ENCODE measurements around the gene VIP.

The VIP gene

DNA sequence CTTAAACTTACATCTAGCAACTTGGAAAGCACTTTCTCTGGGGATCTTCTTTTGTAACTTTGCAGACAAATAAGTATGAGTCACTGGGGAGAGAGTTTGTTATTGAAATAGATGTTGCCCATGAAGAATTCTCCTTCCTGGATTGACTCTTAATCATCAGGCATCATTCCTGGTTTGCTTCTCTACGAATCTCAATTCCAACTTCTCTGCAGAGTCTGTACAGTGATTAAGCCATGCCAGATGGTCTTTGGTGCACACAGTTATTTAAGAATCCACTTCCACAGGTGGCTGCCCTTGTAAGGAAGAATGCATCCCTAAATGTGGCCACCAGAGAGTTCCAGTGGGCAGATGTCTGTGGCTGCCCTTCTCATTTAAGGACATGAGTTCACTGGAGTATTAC is 27.2 kb upstream of the VIP start:
- no peak for DNase-seq (ENCODE audit: low spot score)
- TF ChIP-seq, protein P1, sequence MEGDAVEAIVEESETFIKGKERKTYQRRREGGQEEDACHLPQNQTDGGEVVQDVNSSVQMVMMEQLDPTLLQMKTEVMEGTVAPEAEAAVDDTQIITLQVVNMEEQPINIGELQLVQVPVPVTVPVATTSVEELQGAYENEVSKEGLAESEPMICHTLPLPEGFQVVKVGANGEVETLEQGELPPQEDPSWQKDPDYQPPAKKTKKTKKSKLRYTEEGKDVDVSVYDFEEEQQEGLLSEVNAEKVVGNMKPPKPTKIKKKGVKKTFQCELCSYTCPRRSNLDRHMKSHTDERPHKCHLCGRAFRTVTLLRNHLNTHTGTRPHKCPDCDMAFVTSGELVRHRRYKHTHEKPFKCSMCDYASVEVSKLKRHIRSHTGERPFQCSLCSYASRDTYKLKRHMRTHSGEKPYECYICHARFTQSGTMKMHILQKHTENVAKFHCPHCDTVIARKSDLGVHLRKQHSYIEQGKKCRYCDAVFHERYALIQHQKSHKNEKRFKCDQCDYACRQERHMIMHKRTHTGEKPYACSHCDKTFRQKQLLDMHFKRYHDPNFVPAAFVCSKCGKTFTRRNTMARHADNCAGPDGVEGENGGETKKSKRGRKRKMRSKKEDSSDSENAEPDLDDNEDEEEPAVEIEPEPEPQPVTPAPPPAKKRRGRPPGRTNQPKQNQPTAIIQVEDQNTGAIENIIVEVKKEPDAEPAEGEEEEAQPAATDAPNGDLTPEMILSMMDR (IDR thresholded peaks at IDR 0.05; ENCODE audit: extremely low read depth, missing control alignments), result no peak

DNA sequence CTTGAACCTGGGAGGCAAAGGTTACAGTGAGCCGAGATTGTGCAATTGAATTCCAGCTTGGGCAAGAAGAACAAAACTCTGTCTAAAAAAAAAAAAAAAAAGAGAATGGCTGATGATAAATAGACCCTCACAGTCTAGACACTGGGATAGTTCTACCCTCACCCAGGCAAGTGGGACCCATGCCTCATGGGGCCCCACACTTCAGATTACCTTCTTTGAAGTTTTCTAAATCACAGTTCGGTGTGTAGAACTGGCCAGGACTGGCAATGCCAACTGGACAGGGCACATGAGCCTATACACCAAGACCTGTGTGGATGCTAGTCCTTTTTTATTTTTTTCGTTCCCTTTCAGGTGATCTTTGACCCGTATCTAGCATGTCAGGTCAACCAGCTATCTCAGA is 24.3 kb upstream of the VIP start:
- DNase-seq (ENCODE audit: low spot score), result no peak
- TF ChIP-seq, protein P1 (IDR thresholded peaks at IDR 0.05; ENCODE audit: extremely low read depth, missing control alignments), result no peak

DNA sequence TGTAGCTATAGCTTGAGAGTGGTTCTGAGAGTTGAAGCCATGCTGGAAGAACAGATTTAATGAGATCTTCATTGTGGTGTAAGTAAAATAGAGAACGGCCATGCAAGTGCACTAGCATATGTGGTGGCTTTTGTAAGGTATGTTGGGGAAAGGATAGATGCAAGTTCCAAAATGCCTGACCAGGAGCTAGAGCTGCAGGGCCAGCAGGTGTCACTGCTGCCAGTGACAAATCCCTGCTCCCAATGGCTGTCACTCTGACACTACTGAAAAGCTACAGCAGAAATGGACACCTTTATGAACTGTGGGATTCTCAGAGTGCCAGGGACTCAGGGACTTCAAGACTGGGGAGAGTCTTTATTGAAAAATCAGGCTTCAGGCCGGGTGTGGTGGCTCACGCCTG is 23.1 kb upstream of the VIP start:
- TF ChIP-seq, protein P1 (IDR thresholded peaks at IDR 0.05; ENCODE audit: extremely low read depth, missing control alignments), result no peak
- no peak for DNase-seq (ENCODE audit: low spot score)

DNA sequence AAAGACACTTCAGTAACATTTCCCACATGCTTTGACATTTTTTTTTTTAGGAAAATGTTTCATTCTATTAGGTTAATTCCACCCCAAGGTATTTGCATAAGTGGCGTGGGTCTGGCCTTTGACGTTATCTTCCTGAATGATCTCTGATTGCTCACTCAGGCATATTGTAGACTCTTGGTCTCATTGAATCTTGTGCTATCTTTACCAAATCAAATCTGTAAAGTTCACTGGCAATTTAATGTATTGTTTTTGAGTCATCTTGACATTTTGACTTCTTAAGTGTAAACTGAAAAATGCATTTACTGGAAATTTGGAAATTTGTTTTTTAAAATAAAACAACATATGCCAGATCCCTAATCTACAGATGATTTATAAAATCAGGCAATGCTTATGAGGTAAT is 16.0 kb upstream of the VIP start:
- TF ChIP-seq, protein P1 (IDR thresholded peaks at IDR 0.05; ENCODE audit: extremely low read depth, missing control alignments), result no peak

DNA sequence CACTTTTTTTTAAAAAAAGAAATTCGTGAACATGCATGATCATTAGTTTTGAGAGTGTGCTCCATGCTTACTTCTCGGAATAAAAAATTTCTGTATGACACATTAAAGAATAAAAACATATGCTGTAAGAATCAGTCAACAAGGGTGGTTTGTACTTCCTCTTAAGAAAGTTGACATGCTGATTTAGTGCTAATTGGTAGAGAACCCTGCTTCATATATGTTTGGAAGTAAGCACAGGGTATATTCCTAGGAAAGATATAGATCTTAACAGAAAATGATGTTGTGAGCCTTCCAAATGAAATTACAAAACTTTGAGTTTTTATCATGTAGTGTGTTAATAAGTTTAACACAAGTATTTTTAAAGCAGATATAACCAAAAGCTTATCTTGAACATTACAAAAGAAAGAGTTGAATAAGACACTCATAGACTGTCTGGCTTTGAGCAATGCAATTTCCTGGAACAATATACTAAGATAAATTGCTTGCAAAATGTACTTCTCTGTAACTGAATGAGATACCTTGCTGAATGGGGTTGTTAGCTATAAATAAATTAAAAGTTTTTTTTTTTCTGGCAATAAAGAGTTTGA is 13.8 kb upstream of the VIP start:
- no peak for DNase-seq (ENCODE audit: low spot score)
- TF ChIP-seq, protein P1 (IDR thresholded peaks at IDR 0.05; ENCODE audit: extremely low read depth, missing control alignments), result no peak

More for the DNA sequence above, 16.0 kb upstream of the VIP start:
- no peak for DNase-seq (ENCODE audit: low spot score)

DNA sequence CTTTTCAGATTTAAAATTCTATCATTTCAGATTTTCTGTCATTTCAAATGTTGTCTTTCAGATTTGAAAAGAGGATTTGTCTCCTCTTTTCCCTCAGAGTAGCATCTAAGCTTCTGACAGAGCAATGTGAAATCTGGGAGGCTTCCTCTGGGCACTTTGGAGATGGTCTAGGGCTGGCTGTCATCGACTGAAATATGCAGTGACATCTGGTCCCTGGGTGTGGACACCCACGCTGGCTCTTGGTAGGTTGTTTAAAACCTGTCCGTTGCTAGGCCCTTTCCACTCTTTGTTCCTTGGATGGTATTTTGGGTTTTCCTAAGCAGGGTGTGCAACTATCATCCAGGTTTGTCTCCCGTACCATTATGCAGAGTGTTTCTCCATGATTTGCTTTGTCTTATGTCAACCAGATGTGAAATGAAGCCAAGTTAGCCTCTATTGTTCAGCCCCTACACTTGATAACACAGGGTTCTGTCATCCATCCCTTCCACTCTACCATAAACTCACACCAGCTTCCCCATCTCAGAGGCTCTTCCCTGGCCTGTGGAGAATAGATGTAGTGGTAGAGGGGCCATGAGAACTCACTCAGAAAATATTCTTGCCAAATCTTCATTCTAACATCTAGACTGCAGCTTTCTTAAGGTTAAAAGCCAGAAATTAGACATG is 5.0 kb upstream of the VIP start:
- no peak for DNase-seq (ENCODE audit: low spot score)
- TF ChIP-seq, protein P1 (IDR thresholded peaks at IDR 0.05; ENCODE audit: extremely low read depth, missing control alignments), result no peak

DNA sequence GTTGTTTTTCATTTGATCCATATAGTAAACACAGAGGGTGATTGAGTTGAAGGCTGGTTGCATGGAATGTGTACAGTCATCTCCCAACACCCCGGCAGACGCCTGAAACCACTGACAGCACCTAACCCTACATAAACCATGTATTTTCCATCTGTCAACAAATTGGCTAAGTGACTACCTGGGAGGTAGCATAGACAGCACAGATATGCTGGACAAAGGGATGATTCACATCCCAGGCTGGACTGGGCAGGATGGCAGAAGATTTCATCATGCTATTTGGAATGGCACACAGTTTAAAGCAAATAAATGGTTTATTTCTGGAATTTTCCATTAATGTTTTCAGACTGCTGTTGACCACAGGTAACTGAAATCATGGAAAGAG is 4.4 kb upstream of the VIP start:
- no peak for DNase-seq (ENCODE audit: low spot score)

More for the DNA sequence above, 4.4 kb upstream of the VIP start:
- TF ChIP-seq, protein P1 (IDR thresholded peaks at IDR 0.05; ENCODE audit: extremely low read depth, missing control alignments), result no peak
